HG03025 (cell line): Measurements from ENCODE around the gene PFDN1.

Experiments
- ATAC-seq: cut with Tn5 transposase; IDR thresholded peaks from one replicate; pipeline ENCODE4 v1.9.1; 2021; ENCODE audit warnings: mild to moderate bottlenecking, moderate library complexity; ENCODE audit not compliant: unreplicated experiment, low FRiP score

PFDN1 gene

GRCh38 chr5:140299056-140299455 is 3.8 kb downstream of the PFDN1 start:
- no peak for ATAC-seq

GRCh38 chr5:140298183-140298601 is 4.7 kb downstream of the PFDN1 start:
- no peak for ATAC-seq

GRCh38 chr5:140297283-140297682 is 5.6 kb downstream of the PFDN1 start:
- no peak for ATAC-seq

- ATAC-seq = no peak
These were observed 6.6 kb downstream of the PFDN1 start for GRCh38 chr5:140296289-140296688.

- no peak for ATAC-seq
These were observed 7.5 kb downstream of the PFDN1 start for GRCh38 chr5:140295414-140295813.

- no peak for ATAC-seq
These were observed 8.1 kb downstream of the PFDN1 start for GRCh38 chr5:140294753-140295152.

GRCh38 chr5:140293849-140294100 is 9.1 kb downstream of the PFDN1 start:
- ATAC-seq = no peak

GRCh38 chr5:140293091-140293848 is 9.6 kb downstream of the PFDN1 start:
- ATAC-seq = no peak

- ATAC-seq = no peak
These were observed 10.5 kb downstream of the PFDN1 start for GRCh38 chr5:140292212-140293036.

GRCh38 chr5:140287801-140288521 is 14.9 kb downstream of the PFDN1 start:
- ATAC-seq = no peak

- ATAC-seq = no peak
These were observed 16.5 kb downstream of the PFDN1 start for GRCh38 chr5:140286424-140286823.

- ATAC-seq = no peak
These were observed 18.9 kb downstream of the PFDN1 start for GRCh38 chr5:140284013-140284412.

GRCh38 chr5:140282266-140282665 is 20.6 kb downstream of the PFDN1 start:
- ATAC-seq = no peak

- ATAC-seq = no peak
These were observed 27.1 kb downstream of the PFDN1 start for GRCh38 chr5:140275837-140276236.

GRCh38 chr5:140273401-140273877 is 29.5 kb downstream of the PFDN1 start:
- ATAC-seq = no peak

GRCh38 chr5:140270008-140270407 is 32.9 kb downstream of the PFDN1 start:
- ATAC-seq = no peak

GRCh38 chr5:140267559-140268018 is 35.3 kb downstream of the PFDN1 start:
- ATAC-seq = no peak

- ATAC-seq = no peak
These were observed 35.7 kb downstream of the PFDN1 start for GRCh38 chr5:140267201-140267540.

GRCh38 chr5:140266471-140267200 is 36.3 kb downstream of the PFDN1 start:
- ATAC-seq = no peak

GRCh38 chr5:140265845-140266244 is 37.1 kb downstream of the PFDN1 start:
- no peak for ATAC-seq

GRCh38 chr5:140262839-140263238 is 40.1 kb downstream of the PFDN1 start:
- ATAC-seq = no peak
